CD4-positive, alpha-beta T cell treated with Interleukin-17A for 4 hours (primary cell): ENCODE measurements around the gene CARD10.
A peak's percentile ranks its signal among the peaks of the same experiment; 100 is the strongest.
"Not testable (repeated sequence)": the region's sequence is repeated elsewhere in the genome, so short reads cannot be mapped to it uniquely, and the experiment has no call there.

Source experiments
- DNase-seq: peaks from one replicate; pipeline ENCODE4 v3.0.0-alpha.2; 2020; ENCODE audit warnings: mixed read lengths

Gene CARD10

GRCh38 chr22:37484480-37485394, 34.5 kb downstream of the CARD10 start:
- peak; percentile 90 for DNase-seq

DNA sequence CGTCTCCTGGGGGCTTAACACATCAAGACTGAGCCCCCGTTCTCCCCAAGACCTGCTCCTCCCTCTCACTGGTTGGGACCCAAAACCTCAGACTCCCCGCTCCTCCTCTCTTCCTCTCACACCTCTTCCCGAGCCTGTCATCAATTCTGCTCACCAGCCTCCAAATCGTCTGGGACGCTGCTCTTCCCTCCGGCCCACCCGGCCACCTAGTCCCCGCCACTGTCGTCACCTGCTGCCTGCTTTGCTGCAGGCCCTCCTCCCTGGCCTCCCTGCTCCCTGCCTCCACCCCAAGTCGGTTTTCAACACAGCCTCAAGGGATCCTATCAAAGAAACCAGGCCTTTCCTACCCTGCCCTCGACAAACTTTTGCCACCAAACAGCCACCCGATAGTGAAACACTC, 36.2 kb downstream of the CARD10 start:
- DNase-seq: no peak

- no peak for DNase-seq
Observed at GRCh38 chr22:37482244-37482643, 37.0 kb downstream of the CARD10 start.

GRCh38 chr22:37481347-37481907, 37.8 kb downstream of the CARD10 start:
- DNase-seq: no peak

DNA sequence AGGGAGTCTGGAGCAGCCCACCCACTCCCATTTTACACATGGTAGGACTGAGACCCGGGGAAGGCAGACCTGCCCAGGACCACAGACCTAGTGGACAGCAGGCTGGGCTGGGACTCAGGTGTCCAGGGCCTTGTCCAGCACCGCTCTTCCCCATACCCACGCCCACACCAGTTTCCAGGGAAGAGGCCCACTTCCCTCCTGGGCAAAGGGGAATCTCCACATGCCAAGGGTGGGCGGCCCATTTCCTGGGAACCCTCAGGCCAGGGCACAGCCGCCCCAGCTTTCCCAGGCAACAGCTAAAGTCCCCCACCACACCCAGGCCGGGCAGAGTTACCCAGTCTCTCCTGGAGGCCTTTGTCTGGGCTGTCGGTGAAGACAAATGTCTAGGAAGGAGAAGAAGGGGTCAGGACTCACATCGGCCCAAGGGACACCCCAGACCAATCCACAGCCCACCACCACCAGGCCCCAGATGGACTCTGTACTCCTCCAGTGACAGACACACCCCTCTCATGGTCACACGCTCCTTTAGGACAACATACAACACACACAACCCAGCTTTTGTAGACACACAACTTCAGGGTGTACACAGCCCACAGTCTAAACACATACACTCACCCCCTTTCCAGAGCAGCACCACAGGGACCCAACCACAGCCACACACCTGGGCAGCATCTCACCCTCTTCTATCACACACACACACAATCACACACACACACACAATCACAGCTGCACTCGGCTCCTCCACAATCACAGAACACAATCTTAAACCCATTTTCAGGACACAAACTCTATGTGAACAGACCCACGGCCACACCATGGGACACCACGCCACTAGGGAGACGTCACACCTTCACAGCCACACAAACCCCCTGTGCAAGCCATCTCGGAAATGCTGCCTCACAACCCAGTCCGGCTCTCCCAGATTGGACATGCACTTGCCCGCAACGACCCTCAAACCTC, 38.5 kb downstream of the CARD10 start:
- DNase-seq: no peak

GRCh38 chr22:37479196-37479595, 40.0 kb downstream of the CARD10 start:
- DNase-seq: no peak

GRCh38 chr22:37476389-37477329, 42.6 kb downstream of the CARD10 start:
- DNase-seq: no peak

GRCh38 chr22:37474447-37475090, 44.6 kb downstream of the CARD10 start:
- no peak for DNase-seq

DNA sequence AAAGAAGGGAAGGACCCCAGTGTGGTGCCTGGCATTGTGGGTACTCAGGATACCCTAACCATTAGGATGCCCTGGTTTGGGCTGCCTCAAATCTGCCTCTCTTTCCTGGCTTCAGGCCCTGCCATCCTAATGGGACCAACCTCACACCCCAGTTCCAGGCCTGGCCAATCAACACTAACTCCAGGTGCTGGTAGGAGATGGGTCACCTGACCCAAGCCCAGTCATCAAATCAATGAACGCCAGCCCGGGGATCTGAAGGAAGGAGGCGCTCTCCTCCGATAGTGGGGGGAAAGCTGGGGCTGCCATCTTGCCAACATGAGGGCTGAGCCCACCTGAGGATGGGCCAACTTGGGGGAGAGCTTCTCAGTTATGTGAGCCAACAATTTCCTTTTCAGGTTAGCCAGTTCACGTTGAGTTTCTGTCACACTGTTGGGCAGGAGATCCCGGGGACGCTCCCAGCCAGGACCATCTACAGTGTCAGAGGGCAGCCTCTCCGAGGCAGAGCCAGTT, 45.7 kb downstream of the CARD10 start:
- DNase-seq: no peak

DNA sequence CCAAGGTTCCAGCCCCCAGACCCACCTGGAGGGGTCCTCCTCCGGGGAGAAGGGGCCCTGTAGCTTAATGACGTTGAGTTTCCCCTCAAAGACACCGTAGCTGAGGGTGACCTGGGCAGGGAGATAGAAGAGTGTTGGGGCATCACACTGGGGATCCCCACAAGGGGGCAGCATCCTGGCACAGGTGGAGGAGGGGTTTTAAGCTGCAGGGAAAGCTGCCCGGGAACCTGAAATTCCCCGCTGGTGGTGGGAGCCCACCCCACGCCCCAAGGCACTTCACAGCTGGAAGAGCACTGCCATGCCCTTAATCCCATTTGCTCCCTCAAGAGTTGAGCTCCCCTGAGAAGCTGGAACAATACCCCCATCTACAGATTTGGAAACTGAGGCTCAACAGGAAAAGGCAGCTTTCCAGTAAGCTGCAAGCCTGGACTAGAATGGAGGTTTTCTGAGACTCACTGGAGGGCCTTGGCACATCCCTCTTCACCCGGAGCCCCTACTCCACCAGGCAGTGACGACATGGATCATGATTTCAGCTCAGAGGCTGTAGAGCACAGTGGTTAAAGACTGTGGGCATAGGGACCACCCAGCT, 46.7 kb downstream of the CARD10 start:
- peak; percentile 77 for DNase-seq

DNA sequence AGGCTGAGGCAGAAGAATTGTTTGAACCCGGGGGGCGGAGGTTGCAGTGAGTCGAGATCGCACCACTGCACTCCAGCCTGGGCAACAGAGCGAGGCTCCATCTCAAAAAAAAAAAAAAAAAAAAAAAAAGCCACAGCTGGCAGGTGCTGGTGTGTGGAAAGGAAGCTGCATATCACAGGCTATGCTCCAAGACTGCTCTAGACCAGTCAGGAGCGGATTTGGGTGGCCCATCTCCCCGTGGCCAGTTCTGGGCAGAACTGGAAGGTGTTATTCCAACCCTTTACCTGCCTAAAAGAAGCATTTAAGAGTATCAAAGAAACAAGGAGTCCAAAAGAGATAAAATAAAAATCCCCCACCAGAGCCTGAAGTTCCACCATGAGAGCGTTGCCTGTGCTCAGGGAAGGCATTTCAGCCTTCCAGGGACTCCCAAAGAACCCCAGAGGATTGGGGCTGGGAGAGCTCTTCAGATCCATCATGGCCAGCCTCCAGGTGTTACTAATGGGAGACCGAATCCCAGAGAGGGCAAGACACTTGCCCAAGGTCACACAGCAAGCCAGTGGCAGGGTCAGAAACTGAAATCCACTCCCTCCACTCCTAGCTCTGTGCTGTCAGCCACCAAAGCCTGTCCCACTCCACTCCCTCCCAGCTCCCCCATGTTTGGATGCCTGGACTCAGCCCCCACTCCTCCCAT, 47.3 kb downstream of the CARD10 start:
- no peak for DNase-seq

DNA sequence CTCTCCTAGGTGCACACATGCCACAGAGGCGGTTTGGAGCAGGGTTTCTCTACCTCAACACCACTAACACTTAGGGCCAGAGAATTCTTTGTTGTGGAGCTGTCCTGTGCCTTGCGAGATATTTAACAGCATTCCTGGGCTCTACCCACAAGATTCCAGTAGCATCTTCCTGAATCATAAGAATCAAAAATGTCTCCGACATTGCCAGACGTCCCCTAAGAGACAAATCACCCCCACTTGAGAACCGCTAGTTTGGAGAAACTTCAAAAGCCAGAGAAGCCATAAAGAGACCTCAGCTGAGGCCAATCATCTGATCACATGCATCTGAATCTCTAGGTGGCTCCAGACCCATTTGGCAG, 49.1 kb downstream of the CARD10 start:
- DNase-seq: no peak

- DNase-seq: no peak
Observed at GRCh38 chr22:37469416-37470086, 49.7 kb downstream of the CARD10 start.

- DNase-seq: not testable (repeated sequence)
Observed at GRCh38 chr22:37468201-37468695, 51.0 kb downstream of the CARD10 start.

- DNase-seq: no peak
Observed at GRCh38 chr22:37467391-37467955, 51.7 kb downstream of the CARD10 start.

DNA sequence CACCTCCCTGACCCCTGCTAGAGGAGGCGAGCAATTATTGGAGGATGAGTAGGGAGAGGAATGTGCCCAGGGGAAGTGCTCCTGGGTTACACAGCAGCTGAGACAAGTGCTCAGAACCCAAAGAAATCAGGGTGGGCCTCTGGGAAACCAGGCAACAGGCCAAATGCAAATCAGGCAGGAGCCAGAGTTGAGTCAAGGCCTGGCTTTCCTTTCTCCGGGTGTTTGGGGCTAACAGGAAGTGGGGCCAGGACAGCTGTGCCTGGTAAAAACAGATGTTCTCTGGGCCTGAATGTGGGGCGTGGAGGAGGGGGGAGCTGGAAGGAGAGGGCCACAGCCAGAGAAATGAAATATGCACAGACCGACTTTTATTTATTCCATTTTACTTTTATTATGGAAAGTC, 55.0 kb downstream of the CARD10 start:
- DNase-seq: no peak

DNA sequence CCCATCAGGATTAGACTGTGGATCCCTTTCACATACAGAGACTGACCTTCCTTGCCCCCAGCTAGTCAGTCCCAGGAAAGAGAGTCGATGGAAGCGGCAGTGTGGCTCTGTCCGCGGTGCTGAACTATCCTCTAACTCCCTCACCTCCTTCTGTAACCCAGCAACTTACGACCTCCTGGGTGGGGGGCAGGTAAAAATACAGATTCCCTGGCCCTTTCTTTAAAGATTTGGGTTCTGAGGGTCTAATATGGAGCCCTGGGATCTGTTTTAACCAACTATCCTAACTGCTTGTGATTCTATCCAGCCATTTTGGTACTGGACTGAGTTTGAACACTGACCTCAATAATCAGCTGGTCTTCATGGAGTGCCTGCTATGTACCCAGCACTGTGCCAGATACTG, 56.2 kb downstream of the CARD10 start:
- peak; percentile 36 for DNase-seq

DNA sequence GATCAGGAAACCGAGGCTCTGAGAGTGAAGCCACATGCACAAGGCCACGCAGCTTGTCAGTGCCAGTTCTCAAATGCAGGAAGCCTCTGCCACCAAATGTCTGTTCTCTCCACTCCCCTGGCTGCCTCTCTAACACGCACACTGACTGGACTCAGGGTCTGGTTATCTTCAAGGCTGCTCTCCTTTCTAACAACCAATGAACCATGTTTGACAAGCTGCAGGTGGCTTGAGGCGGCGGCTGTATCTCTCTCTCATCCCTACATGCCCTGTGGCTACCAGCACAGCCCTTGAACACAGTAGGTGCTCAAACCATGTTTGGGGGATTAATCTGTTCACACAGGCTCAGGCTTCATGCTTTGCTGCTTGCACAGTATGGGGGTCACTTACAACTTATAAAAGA, 56.8 kb downstream of the CARD10 start:
- DNase-seq: no peak

DNA sequence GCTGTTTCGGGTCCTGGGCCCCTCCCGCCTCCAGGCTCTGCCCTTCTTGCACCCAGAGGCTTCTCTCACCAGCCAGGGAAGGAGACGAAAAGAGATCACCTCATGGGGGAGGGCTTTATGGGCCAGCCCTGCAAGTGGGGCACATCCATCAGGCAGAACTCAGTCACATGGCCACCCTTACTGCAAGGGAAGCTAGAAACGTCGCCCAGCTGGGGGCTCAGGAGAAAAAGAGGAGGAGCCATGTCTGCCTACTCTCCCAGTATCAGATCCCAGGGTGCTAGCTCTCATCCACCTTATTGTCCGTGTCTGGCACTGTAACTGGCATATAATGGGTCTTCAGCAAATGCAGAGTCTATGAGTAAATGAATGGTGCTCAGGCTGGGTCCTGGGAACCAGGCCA, 57.3 kb downstream of the CARD10 start:
- DNase-seq: no peak
